Rectal smooth muscle tissue (tissue), 1 donor: Measurements from ENCODE around the gene HYCC1.
A peak's percentile ranks its signal among the peaks of the same experiment; 100 is the strongest.

Source experiments
- H3K27ac ChIP-seq: one replicate; pipeline ENCODE4 v1.7.0; 2013; ENCODE audit warnings: low read depth, low read length, inconsistent platforms
- H3K27me3 ChIP-seq: one replicate; pipeline ENCODE4 v1.7.0; 2013; ENCODE audit warnings: low read length; ENCODE audit not compliant: control insufficient read depth, insufficient read depth
- H3K36me3 ChIP-seq: one replicate; pipeline ENCODE4 v1.7.0; 2013; ENCODE audit warnings: low read length; ENCODE audit not compliant: control insufficient read depth, insufficient read depth
- H3K4me1 ChIP-seq: one replicate; pipeline ENCODE4 v1.7.0; 2013; ENCODE audit warnings: low read length; ENCODE audit not compliant: control insufficient read depth, insufficient read depth
- H3K4me3 ChIP-seq: one replicate; pipeline ENCODE4 v1.7.0; 2013; ENCODE audit warnings: low read length
- H3K9ac ChIP-seq: one replicate; pipeline ENCODE4 v1.7.0; 2013; ENCODE audit warnings: low read length

HYCC1 gene

DNA sequence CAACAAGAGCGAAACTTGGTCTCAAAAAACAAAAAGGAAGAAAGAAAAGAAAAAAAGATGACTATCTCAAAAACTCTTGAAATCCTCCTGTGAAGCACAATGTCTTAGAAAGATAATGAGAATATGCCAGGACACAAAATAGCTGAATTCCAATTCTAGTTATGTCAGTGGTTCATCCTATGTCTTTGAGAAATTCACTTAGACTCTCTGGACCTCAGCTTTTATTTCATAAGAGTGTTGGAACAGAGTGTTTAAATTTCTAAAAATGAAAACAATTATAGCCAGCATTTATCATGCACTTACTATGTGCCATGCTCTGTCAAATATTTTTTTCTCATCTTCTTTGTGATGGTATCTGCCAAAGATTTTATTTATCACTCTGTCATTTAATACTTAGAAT is 13.3 kb upstream of the HYCC1 start:
- H3K27ac ChIP-seq = no peak overlapping the region
- no peaks in the 10 kb centered on the region for H3K36me3 ChIP-seq

DNA sequence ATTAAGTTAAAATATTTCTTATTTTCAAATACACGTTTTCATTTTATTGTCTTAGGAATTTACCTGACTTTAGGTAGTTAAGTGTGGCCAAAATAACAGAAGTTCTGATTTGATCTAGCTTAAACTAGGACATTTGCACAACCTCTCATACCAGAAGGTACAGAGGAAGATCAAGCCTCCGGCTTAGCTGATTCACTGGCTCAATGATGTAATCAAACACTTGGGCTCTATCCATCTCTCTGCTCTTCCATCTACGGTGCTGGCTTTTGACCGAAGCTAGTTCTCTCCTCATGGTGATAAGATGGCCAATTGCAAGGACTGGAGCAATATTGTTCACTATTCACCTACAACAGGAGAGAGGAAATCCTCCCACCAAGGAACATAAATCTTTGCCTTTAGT is 12.2 kb upstream of the HYCC1 start:
- H3K27ac ChIP-seq = no peak overlapping the region
- H3K36me3 ChIP-seq = no peaks in the 10 kb centered on the region
- no peak overlapping the region for H3K4me3 ChIP-seq
- no peaks in the 10 kb centered on the region for H3K27me3 ChIP-seq
- no peak overlapping the region for H3K9ac ChIP-seq
- H3K4me1 ChIP-seq = no peaks in the 10 kb centered on the region

More for the DNA sequence above, 13.3 kb upstream of the HYCC1 start:
- no peak overlapping the region for H3K4me3 ChIP-seq
- H3K9ac ChIP-seq = no peak overlapping the region
- no peaks in the 10 kb centered on the region for H3K4me1 ChIP-seq
- no peaks in the 10 kb centered on the region for H3K27me3 ChIP-seq

DNA sequence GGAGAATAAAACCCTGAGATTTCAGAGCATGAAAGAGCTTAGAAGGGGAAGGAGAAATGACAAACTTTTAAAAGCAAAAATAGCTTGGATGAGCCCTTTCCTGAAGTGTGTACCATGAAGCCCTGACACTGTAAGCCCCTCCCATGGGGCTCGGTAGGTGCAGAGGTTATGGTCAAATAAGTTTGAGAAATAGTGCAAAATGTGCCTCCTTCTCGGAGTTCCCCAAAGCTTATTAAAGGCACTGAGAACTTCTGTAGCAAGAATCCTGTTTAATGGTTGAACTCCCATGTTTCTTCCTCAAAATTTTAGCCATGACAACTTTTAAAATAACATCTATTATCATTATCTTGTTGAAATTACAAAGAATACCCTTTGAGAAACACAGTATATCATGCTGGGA is 10.5 kb upstream of the HYCC1 start:
- Histone ChIP-seq H3K4me1 (no peaks in the 10 kb centered on the region), H3K4me3 (no peak overlapping the region), H3K36me3 (no peaks in the 10 kb centered on the region), H3K27me3 (no peaks in the 10 kb centered on the region), H3K9ac (no peak overlapping the region), H3K27ac (no peak overlapping the region)

DNA sequence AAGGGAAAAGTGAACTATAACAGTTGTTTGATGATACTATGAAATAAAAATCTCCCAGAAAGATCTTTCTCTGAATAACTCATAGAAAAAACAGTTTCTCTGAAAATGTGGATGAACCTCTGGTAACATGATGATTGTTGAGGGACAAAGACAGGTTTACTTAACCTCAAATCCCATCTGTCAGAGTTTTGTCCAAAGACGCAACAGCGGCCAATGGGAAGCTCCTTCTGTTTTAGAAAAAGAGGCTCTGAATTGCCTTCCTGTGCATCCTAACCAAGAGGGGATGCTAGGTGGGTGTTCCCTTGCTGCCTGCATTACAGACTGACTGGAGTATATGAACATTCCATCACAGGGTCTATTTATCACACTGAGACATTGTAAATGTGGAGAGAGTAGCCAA is 8.9 kb upstream of the HYCC1 start:
- H3K9ac ChIP-seq = no peak overlapping the region
- H3K4me3 ChIP-seq = no peak overlapping the region
- no peaks in the 10 kb centered on the region for H3K27me3 ChIP-seq
- H3K4me1 ChIP-seq = no peaks in the 10 kb centered on the region
- H3K36me3 ChIP-seq = no peaks in the 10 kb centered on the region
- H3K27ac ChIP-seq = no peak overlapping the region

DNA sequence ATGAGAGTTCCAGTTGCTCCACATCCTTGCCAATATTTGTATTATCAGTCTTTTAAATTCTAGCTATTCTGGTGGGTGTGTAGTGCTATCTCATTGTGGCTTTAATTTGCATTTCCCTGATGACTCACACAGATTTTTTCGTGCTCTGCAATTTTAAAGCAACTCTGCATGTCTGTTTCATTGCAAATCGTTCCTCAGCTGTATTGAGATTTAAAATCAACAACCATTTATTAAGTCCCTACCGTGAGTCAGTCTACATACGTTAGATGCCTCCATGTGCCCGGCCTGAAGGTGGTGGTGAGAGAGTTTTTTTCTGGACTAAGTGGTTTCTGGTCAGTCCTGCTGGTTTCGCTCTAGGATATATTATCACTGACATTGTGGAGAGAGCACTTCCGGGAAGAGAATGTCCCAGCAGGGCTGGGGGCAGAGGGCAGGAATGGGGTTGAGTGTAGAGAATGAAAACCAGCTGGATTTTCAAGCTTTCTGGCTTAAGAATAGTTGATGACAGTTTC is 8.4 kb upstream of the HYCC1 start:
- Histone ChIP-seq H3K36me3 (no peaks in the 10 kb centered on the region), H3K27me3 (no peaks in the 10 kb centered on the region), H3K4me3 (no peak overlapping the region), H3K27ac (no peak overlapping the region), H3K4me1 (no peaks in the 10 kb centered on the region), H3K9ac (no peak overlapping the region)

DNA sequence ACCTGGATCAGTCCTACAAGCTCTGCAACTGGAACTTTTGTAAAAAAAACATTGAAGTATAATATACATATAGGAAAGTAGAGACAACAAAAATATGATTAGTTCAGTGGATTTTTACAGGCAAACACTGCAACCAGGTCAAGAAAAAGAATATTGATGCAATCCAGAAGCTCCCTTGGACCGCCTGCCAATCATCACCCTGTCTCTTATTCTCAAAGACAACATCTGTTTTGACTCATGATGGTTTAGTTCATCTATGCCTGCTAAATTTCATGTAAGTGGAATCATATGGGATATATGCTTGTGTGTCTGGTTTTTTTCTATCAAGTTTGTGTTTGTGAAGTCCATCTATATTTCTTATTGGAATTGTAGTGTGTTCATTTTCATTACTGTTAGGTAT is 7.7 kb upstream of the HYCC1 start:
- H3K27ac ChIP-seq = no peak overlapping the region
- H3K36me3 ChIP-seq = no peaks in the 10 kb centered on the region
- no peaks in the 10 kb centered on the region for H3K4me1 ChIP-seq
- no peaks in the 10 kb centered on the region for H3K27me3 ChIP-seq
- H3K9ac ChIP-seq = no peak overlapping the region
- no peak overlapping the region for H3K4me3 ChIP-seq

DNA sequence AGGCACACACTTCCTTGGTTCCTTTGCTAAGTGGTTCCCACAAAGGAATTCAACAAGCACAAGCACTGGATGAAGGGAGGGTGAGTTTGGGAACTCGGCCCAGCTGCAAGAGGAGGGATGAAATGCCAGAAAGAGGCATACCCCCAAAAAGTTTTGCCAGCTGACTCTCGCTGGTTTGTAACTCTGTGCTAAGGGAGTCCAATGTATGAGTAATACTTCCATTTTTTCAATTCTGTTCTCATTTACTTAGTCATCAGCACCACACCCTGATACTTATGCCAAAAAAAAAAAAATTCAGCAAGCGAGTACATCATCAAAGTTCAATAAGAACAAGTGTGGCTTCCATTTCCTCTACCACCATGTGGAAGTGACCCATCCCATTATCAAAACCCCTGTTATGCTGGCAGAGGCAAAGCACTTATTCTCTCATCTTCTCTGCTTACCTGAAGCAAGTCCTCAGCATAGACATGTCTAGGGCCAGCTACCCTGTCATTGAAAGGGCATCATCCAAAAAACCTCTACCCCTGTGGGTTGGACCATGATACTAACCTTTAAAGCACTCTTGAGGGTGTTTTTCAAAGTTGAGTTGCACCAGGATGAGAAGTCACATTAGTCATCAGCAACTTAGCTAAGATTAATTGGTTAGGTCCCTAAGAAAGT is 6.9 kb upstream of the HYCC1 start:
- H3K27me3 ChIP-seq = no peaks in the 10 kb centered on the region
- H3K9ac ChIP-seq = no peak overlapping the region
- H3K4me1 ChIP-seq = no peaks in the 10 kb centered on the region
- no peak overlapping the region for H3K4me3 ChIP-seq
- H3K27ac ChIP-seq = no peak overlapping the region
- H3K36me3 ChIP-seq = no peaks in the 10 kb centered on the region

DNA sequence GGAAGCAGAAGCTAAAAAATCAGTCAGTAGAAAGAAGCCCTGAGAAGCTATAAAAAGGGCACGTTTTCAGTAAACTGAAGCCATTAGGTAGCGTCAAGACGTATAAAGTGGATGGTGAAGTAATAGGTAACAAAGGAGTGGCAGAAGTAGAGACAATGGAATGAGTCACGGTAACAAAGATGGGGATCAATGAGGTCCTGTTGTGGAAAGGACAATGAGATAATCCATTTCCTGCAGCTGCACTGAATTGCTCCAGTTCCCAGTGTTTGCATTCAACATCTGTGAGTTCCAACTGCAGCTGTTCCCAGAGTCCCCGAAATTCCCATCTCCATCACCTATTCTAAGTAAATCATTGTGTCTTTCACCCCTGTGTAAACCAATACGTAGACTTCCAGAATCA is 4.8 kb upstream of the HYCC1 start:
- peaks cover 2% of the 10 kb centered on the region for H3K4me1 ChIP-seq
- H3K36me3 ChIP-seq = no peaks in the 10 kb centered on the region
- no peaks in the 10 kb centered on the region for H3K27me3 ChIP-seq
- H3K27ac ChIP-seq = no peak overlapping the region
- no peak overlapping the region for H3K9ac ChIP-seq
- H3K4me3 ChIP-seq = no peak overlapping the region

DNA sequence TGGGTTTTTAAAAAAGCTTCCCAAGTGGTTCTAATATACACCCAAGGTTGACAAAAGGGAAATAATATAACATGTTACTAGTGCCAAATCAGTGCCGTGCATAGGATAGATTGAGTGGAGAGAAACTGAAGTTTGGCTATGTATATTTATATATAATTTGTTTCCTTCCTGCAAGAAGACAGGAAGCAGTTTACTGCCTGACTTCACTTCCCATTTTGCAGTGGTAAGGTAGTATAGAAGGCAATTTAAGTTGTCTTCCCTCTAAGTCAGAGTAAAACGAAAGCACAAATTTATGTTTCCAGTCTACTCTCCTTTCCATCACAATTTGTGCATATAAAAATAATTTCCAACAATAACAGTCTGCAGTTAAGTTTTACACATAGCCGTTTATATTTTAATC is 3.4 kb upstream of the HYCC1 start:
- Histone ChIP-seq H3K27me3 (no peaks in the 10 kb centered on the region), H3K9ac (no peak overlapping the region), H3K4me1 (peaks cover 5% of the 10 kb centered on the region), H3K27ac (no peak overlapping the region), H3K4me3 (no peak overlapping the region), H3K36me3 (no peaks in the 10 kb centered on the region)

DNA sequence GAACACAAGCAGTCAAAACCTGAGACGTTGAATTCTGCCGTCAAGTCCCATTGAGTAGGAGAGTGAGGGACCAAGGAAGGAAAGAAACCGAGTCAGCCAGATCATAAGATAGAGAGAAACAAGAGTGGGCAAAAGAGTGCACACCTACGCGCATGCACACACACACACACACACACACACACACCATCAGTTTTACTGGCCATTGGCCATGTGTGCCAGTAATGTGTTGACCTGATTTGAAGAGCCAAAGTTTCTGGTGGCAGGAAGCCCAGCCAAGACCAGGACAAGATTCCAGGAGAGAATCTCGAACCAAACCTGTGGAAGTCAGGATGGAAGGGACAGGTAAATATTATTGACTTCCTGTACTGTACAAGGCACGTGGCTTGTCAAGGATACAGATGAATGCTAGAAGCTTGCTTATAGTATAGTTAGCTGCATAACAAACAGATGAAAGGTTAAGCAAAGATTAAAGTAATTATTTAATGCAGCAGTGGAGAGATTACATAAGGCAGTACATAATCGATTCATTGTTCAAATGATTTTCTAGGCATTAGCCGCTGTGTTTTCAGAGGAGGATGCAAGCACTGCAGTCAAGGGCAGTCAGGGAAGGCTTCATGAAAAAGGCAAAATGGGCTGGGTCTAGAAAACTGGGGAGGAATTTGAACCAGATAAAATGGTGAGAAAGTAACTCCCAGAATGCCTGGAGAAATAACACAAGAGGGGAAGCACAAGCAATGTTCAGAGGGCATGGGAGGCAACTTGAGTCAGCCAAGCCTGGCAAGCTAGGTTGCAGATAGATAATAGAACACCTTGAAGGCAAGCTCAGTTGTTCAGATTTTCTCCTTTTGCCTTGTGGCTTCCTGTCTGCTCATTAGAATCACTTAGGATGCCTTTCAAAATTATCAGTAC is 2.7 kb upstream of the HYCC1 start:
- no peaks in the 10 kb centered on the region for H3K36me3 ChIP-seq
- H3K27ac ChIP-seq = no peak overlapping the region
- peaks cover 9% of the 10 kb centered on the region for H3K4me1 ChIP-seq
- H3K4me3 ChIP-seq = no peak overlapping the region
- H3K27me3 ChIP-seq = no peaks in the 10 kb centered on the region
- no peak overlapping the region for H3K9ac ChIP-seq

DNA sequence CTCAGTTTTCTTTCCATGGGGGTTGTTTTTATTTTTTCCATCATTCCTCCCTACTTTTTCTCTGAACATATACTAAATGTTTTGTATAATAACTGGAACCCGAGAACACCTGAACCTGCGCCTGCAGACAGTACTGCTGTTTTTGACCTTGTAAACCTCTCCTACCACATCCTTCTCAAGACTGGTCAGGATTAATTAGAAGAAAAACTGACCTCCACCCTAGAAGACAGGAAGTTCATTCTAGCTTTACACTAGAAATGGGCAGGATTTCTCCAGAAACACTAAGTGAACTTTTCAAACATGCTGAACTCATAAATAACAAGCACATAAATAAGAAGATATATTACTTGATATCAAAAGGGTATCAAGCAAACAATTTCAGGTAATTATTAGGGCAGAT is 751 bp upstream of the HYCC1 start:
- peaks cover 10% of the 10 kb centered on the region for H3K4me1 ChIP-seq
- no peaks in the 10 kb centered on the region for H3K27me3 ChIP-seq
- H3K9ac ChIP-seq = no peak overlapping the region
- no peaks in the 10 kb centered on the region for H3K36me3 ChIP-seq
- no peak overlapping the region for H3K27ac ChIP-seq
- no peak overlapping the region for H3K4me3 ChIP-seq

DNA sequence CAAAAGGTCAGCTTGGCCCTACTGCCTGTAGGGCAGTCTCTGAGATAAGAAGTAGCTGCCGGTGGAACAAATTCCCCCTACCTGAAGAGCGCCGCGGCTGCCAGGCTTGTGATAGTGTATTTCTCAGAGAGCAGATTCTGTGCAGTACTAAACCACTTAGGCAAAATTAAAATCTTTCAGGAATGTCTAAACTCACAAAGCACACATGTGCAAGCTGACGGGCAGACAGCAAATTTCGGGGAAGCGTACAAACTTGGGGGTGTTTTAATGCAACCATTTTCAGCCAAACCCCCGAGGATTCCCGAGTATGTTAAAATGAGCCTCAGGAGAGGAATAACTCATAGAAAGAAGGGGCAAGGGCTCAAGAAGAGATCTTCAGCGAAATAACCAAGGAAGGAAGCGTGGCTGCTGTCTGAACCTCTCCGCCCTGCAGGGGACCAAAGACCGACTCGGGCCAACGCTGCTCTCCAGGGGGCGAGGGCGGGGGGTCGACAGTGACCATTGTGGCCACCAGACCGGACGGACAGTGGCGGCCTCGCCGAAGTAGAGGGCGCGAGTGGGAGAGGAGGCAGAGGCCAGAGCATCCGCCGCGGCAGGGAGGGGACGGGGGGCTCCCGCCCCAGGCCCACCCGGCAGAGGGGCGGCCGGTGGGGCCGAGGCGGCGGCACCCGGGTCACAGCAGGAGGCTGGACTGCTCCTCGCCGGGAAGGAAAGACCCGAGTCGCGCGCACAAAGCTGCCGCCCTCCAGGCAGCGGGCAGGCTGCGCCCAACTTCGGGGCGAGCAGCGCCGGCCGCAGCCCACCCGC is 819 bp downstream of the HYCC1 start:
- Histone ChIP-seq H3K9ac (peak overlapping the region; percentile 27), H3K4me1 (peaks cover 10% of the 10 kb centered on the region)

More for the DNA sequence above, 819 bp downstream of the HYCC1 start:
- H3K4me3 ChIP-seq = peak overlapping the region; percentile 80
- no peaks in the 10 kb centered on the region for H3K36me3 ChIP-seq
- H3K27me3 ChIP-seq = no peaks in the 10 kb centered on the region
- peak overlapping the region; percentile 55 for H3K27ac ChIP-seq
